ENCODE results near the gene PLB1.

The PLB1 gene

GRCh38 chr2:28511871-28512606 lies 16.2 kb downstream of the PLB1 start:
- Histone ChIP-seq H3K4me2 (no peak overlapping the region), H3K27me3 (no peaks in the 10 kb centered on the region), H3K9ac (no peak overlapping the region), H3K4me1 (no peaks in the 10 kb centered on the region), H3K36me3 (no peaks in the 10 kb centered on the region), H3K27ac (no peak overlapping the region), H3K9me3 (peaks cover 10% of the 10 kb centered on the region), H4K20me1 (no peaks in the 10 kb centered on the region), H3K4me3 (no peak overlapping the region)
- TF ChIP-seq Cebpa-rat (IDR thresholded peaks at IDR 0.05) = no peak

- Histone ChIP-seq H3K36me3 (no peaks in the 10 kb centered on the region), H3K4me2 (no peak overlapping the region), H3K27ac (no peak overlapping the region), H3K4me3 (no peak overlapping the region), H3K4me1 (no peaks in the 10 kb centered on the region), H3K9me3 (peaks cover 10% of the 10 kb centered on the region), H3K27me3 (no peaks in the 10 kb centered on the region), H3K9ac (no peak overlapping the region), H4K20me1 (no peaks in the 10 kb centered on the region)
- no peak for TF ChIP-seq Cebpa-rat (IDR thresholded peaks at IDR 0.05)
Measured at GRCh38 chr2:28512607-28512965, 16.7 kb downstream of the PLB1 start.

GRCh38 chr2:28513097-28513496 lies 17.2 kb downstream of the PLB1 start:
- Histone ChIP-seq H3K27me3 (no peaks in the 10 kb centered on the region), H3K4me3 (no peak overlapping the region), H4K20me1 (no peaks in the 10 kb centered on the region), H3K9ac (no peak overlapping the region), H3K36me3 (no peaks in the 10 kb centered on the region), H3K4me2 (no peak overlapping the region), H3K4me1 (no peaks in the 10 kb centered on the region), H3K9me3 (peaks cover 10% of the 10 kb centered on the region), H3K27ac (no peak overlapping the region)
- TF ChIP-seq Cebpa-rat (IDR thresholded peaks at IDR 0.05) = no peak

- H3K9ac ChIP-seq = no peak overlapping the region
- no peaks in the 10 kb centered on the region for H4K20me1 ChIP-seq
- no peak overlapping the region for H3K27ac ChIP-seq
- no peak overlapping the region for H3K4me3 ChIP-seq
- H3K4me2 ChIP-seq = no peak overlapping the region
- TF ChIP-seq Cebpa-rat (IDR thresholded peaks at IDR 0.05) = no peak
- H3K27me3 ChIP-seq = no peaks in the 10 kb centered on the region
- peaks cover 10% of the 10 kb centered on the region for H3K9me3 ChIP-seq
- H3K36me3 ChIP-seq = no peaks in the 10 kb centered on the region
- H3K4me1 ChIP-seq = no peaks in the 10 kb centered on the region
Measured at GRCh38 chr2:28515176-28515751, 19.4 kb downstream of the PLB1 start.

- no peak for TF ChIP-seq Cebpa-rat (IDR thresholded peaks at IDR 0.05)
- no peaks in the 10 kb centered on the region for H3K27me3 ChIP-seq
- H3K27ac ChIP-seq = no peak overlapping the region
- no peak overlapping the region for H3K9ac ChIP-seq
- H3K9me3 ChIP-seq = peaks cover 10% of the 10 kb centered on the region
- H3K4me3 ChIP-seq = no peak overlapping the region
- H3K4me1 ChIP-seq = peaks cover 5% of the 10 kb centered on the region; the same call in 1 of the 2 replicates
- no peaks in the 10 kb centered on the region for H4K20me1 ChIP-seq
- no peak overlapping the region for H3K4me2 ChIP-seq
- no peaks in the 10 kb centered on the region for H3K36me3 ChIP-seq
Measured at GRCh38 chr2:28516430-28516829, 20.6 kb downstream of the PLB1 start.

- no peak for TF ChIP-seq Cebpa-rat (IDR thresholded peaks at IDR 0.05)
- Histone ChIP-seq H3K4me3 (no peak overlapping the region), H3K27ac (no peak overlapping the region), H3K9ac (no peak overlapping the region), H3K27me3 (no peaks in the 10 kb centered on the region), H3K4me1 (peaks cover 7% of the 10 kb centered on the region; the same call in 1 of the 2 replicates), H3K4me2 (no peak overlapping the region), H3K36me3 (no peaks in the 10 kb centered on the region), H4K20me1 (no peaks in the 10 kb centered on the region), H3K9me3 (peaks cover 6% of the 10 kb centered on the region)
Measured at GRCh38 chr2:28516950-28517349, 21.1 kb downstream of the PLB1 start.

- Histone ChIP-seq H3K4me1 (peaks cover 7% of the 10 kb centered on the region; the same call in 1 of the 2 replicates), H3K9ac (no peak overlapping the region), H3K27me3 (no peaks in the 10 kb centered on the region), H3K4me2 (no peak overlapping the region), H3K27ac (no peak overlapping the region), H3K4me3 (no peak overlapping the region), H3K36me3 (no peaks in the 10 kb centered on the region), H3K9me3 (no peaks in the 10 kb centered on the region), H4K20me1 (no peaks in the 10 kb centered on the region)
- no peak for TF ChIP-seq Cebpa-rat (IDR thresholded peaks at IDR 0.05)
Measured at GRCh38 chr2:28521663-28522062, 25.8 kb downstream of the PLB1 start.

- Histone ChIP-seq H3K4me2 (no peak overlapping the region), H3K36me3 (no peaks in the 10 kb centered on the region), H3K27ac (no peak overlapping the region), H3K4me1 (peaks cover 7% of the 10 kb centered on the region; the same call in 1 of the 2 replicates), H3K4me3 (no peak overlapping the region), H3K9ac (no peak overlapping the region), H4K20me1 (no peaks in the 10 kb centered on the region), H3K9me3 (no peaks in the 10 kb centered on the region), H3K27me3 (no peaks in the 10 kb centered on the region)
- no peak for TF ChIP-seq Cebpa-rat (IDR thresholded peaks at IDR 0.05)
Measured at GRCh38 chr2:28522481-28522880, 26.6 kb downstream of the PLB1 start.

GRCh38 chr2:28523902-28524301 lies 28.0 kb downstream of the PLB1 start:
- Histone ChIP-seq H3K4me1 (peaks cover 7% of the 10 kb centered on the region; the same call in 1 of the 2 replicates), H3K4me3 (no peak overlapping the region), H3K9ac (no peak overlapping the region), H3K27me3 (no peaks in the 10 kb centered on the region), H3K4me2 (no peak overlapping the region), H3K36me3 (no peaks in the 10 kb centered on the region), H3K27ac (no peak overlapping the region), H4K20me1 (no peaks in the 10 kb centered on the region), H3K9me3 (no peaks in the 10 kb centered on the region)
- no peak for TF ChIP-seq Cebpa-rat (IDR thresholded peaks at IDR 0.05)

GRCh38 chr2:28525481-28525880 lies 29.6 kb downstream of the PLB1 start:
- TF ChIP-seq Cebpa-rat (IDR thresholded peaks at IDR 0.05) = no peak

More at GRCh38 chr2:28525481-28525880, 29.6 kb downstream of the PLB1 start:
- no peak overlapping the region for H3K4me2 ChIP-seq
- no peak overlapping the region for H3K9ac ChIP-seq
- H4K20me1 ChIP-seq = no peaks in the 10 kb centered on the region
- peaks cover 7% of the 10 kb centered on the region; the same call in 1 of the 2 replicates for H3K4me1 ChIP-seq
- no peaks in the 10 kb centered on the region for H3K36me3 ChIP-seq
- H3K9me3 ChIP-seq = no peaks in the 10 kb centered on the region
- no peaks in the 10 kb centered on the region for H3K27me3 ChIP-seq
- no peak overlapping the region for H3K27ac ChIP-seq
- no peak overlapping the region for H3K4me3 ChIP-seq
